NOMO-1 (cell line): ENCODE results near the gene ABCA3.

Experiments used
- DNase-seq, 2 experiments: peaks; one replicate each; lab custom pipeline; 2025; ENCODE audit not compliant: unreplicated experiment in 2 of 2; lab: John Stamatoyannopoulos, UW

Gene ABCA3

DNA sequence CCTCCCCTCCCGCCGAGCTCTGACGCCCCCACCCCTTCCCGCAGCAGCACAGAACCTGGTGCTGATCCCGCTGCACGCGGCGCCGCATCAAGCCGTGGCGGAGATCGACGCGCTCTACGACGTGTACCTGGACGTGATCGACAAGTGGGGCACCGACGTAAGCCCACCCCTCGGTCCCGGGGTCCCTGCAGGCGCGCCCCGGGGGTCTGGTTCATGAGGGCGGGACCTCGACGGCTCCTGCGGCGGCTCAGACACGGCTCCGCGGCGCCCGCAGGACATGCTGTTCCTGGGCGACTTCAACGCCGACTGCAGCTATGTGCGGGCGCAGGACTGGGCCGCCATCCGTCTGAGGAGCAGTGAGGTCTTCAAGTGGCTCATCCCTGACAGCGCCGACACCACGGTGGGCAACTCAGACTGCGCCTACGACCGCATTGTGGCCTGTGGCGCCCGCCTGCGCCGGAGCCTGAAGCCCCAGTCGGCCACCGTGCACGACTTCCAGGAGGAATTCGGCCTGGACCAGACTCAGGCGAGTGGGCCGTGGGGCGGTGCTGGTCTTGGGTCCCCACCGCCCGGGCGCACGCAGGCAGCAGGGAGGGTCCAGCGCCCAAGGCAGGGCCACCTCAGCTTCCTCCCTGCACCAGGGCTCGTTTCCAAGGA is 102.9 kb downstream of the ABCA3 start:
- no peak for DNase-seq

DNA sequence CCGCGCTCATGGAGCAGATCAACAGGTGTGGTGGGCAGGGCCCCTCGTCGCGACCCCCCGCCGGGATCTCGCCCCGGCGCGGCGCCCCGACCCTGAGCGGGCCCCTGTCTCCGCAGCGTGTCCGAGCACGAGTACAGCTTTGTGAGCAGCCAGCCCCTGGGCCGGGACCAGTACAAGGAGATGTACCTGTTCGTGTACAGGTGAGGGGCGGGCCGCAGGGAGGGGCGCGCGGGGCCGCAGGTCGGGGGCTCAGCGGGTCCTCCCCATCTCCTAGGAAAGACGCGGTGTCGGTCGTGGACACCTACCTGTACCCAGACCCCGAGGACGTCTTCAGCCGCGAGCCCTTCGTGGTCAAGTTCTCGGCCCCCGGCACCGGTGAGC is 103.4 kb downstream of the ABCA3 start:
- no peak for DNase-seq

- no peak for DNase-seq
Measured at GRCh38 chr16:2236337-2237101, 104.0 kb downstream of the ABCA3 start, which contains the start of gene DNASE1L2. DNASE1L2 (plus strand) TSS chr16:2236444; CDS start chr16:2236817, 373 bp downstream.

DNA sequence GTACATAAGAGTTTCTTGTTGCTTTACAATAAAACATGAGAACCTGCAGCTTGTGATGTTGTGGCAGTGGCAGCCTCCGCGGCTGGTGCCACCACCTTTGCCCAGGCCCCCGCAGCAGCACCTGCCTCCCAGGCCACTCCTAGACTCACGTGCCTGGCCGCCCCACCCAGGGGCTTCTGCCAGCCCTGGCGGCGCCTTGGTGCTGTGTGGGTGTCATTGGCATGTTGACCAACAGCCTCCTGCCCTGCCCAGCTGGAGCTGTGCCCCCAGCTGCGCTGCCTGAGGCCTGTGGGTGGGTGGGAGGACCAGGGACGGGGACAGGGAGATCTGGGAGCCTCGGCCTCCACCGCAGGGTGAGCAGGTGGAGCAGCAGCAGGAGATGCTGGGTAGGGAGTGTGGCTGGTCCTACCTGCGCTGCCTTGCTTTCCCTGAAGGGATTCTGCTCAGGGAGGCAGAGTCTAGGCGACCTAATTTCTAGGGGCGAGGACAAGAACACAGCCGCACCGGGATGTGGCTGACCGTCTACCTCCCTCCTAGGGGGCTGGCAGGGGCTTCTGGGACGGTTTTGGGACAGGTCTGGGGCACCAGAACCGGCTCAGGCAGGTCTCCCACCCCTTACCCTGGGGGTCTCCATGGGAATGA is 104.7 kb downstream of the ABCA3 start:
- no peak for DNase-seq

- DNase-seq = no peak
Measured at GRCh38 chr16:2235234-2235651, 105.3 kb downstream of the ABCA3 start.

- DNase-seq = no peak
Measured at GRCh38 chr16:2234813-2235170, 105.7 kb downstream of the ABCA3 start.

DNA sequence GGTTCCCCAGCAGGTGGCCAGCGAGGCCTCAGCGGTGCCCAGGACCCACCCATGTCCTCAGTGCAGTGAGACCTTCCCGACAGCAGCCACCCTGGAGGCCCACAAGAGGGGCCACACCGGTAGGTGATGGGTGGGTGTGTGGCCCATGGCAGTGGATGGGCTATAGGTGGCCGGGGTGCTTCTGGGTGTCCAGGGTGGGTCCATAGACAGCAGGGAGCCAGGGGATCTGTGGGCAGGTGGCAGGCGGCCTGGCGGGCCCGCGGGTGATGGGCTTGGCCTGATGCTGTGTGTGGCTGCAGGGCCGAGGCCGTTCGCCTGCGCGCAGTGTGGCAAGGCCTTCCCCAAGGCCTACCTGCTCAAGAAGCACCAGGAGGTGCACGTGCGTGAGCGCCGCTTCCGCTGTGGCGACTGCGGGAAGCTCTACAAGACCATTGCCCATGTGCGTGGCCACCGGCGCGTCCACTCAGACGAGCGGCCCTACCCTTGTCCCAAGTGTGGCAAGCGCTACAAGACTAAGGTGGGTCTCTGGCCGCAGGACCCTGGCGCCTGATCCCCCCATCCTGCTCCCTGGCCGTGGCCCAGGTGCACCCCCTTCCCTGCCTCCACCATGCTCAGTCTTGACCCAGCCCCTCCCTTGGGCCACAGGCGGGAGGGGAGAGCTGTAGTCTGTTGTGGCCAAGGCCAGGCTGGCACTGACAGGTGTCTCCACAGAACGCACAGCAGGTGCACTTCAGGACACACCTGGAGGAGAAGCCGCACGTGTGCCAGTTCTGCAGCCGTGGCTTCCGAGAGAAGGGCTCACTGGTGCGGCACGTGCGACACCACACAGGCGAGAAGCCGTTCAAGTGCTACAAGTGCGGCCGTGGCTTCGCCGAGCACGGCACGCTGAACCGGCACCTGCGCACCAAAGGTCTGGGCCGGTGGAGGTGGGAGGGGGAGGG is 106.4 kb downstream of the ABCA3 start:
- no peak for DNase-seq

DNA sequence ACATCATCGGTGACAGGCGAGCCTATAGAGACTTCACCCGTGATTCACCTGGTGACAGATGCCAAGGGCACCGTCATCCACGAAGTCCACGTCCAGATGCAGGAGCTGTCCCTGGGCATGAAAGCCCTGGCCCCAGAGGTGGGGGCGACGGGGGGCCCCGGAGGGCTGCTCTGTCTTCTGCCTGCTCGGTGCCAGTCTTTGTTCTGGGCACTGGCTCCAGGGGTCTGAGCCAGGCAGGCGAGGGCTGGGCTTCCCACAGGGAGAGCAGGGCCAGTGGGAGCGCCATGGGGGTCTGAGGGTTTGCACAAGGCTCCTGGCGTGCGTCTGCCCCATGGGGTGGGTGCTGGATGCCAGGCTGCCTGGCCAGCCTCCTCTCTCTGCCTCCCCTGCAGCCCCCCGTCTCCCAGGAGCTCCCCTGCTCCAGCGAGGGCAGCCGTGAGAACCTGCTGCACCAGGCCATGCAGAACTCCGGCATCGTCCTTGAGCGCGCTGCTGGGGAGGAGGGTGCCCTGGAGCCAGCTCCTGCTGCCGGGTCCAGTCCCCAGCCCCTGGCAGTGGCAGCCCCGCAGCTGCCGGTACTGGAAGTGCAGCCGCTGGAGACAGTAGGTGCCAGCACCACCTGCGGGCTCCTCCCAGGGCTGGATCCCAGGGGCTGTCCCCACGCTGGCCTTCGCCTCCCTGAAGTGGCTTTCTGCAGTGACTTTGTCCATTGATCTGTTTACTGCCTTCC is 107.3 kb downstream of the ABCA3 start:
- DNase-seq = no peak

DNA sequence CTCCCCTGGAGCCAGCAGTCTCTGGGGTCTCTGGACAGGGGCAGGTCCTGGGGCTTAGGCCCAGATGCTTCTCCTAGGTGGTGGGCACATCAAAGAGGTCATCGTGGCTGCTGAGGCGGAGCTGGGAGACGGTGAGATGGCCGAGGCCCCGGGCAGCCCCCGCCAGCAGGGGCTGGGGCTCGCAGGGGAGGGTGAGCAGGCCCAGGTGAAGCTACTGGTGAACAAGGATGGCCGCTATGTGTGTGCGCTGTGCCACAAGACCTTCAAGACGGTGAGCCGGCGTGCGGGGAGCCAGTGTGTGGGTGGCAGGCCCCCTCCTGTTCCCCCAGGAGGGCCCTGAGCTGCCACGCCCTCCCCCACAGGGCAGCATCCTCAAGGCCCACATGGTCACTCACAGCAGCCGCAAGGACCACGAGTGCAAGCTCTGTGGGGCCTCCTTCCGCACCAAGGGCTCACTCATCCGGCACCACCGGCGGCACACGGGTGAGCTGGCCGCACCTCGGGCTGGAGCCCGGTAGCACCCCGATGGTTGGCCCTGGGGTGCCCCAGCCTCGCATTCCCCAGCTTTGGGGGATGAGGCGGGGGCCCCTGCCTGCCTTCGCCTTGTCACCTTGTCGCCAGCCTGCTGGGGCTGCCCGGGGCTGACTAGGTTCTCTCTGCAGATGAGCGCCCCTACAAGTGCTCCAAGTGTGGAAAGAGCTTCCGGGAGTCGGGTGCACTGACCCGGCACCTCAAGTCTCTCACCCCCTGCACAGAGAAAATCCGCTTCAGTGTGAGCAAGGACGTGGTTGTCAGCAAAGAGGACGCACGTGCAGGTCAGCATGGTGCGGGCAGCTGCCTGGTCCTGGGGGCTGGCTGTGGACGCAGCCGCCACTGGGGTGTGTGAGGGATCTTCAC is 108.2 kb downstream of the ABCA3 start:
- no peak for DNase-seq

DNA sequence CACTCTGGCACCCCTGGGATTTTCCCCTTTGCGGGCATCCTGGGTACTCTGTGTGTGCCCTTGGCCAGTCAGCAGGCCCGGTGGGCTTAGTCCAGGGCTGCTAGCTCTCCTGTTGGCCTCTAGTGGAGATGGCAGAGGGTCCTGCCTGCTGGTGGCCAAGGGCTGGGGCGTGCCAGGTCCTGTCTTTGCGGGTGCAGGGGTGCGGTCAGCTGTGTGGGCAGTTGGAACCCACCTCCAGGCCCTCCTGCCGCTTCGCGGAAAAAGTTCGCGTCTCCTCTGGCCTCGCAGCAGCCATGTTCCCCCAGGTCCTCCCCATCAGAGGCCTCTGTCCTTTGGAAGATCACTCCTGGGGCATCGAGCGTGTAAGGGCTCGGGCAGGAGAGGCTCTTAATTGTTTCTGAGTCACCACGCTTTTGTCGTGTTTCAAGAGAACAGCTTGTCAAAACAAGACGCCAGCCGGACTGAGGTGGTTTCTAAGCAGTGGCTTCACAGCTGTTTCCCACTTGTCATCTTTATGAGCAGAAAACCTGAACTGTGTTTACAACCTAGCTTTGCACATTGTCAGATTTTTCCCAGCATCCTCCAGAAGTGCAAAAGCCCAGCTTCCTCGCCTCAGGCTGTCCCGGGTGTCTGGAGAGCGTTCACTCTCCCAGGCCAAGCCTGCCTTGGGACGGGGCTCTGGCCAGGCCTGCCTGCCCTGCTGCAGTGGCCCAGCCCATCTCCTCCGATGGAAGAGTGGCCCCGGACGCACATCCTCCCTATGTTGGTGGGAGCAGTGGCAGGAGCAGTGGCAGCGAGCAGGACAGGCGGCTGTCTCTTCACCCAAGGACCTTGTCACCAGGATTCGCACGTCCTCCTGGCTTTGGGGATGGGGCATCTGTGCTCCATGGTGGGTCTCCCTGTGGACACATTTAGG is 109.3 kb downstream of the ABCA3 start:
- DNase-seq = no peak

DNA sequence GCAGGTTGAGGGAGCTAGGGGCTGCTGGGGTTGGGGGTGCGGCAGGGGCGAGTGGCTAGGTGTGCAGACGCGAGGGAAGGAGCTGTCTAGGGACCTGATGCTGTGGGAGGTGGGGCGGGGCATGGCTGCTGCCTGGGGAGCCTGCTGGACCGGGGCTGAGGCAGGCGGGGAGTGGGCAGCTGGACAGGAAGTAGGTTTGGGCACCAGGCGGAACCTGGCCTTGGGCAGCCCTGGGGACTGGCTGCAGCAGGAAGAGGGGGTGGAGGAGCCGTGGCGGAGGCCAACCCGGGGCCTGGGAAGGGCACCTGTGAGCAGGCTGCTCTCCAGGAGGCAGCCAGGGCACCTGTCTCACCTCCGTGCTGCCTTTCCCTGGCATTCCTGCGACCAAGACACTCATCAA is 110.2 kb downstream of the ABCA3 start:
- no peak for DNase-seq

- DNase-seq = no peak
Measured at GRCh38 chr16:2229632-2230250, 110.8 kb downstream of the ABCA3 start.

- DNase-seq = no peak
Measured at GRCh38 chr16:2229091-2229490, 111.4 kb downstream of the ABCA3 start.

GRCh38 chr16:2228161-2228824 is 112.2 kb downstream of the ABCA3 start:
- no peak for DNase-seq

- DNase-seq = no peak
Measured at GRCh38 chr16:2226918-2227317, 113.6 kb downstream of the ABCA3 start.

DNA sequence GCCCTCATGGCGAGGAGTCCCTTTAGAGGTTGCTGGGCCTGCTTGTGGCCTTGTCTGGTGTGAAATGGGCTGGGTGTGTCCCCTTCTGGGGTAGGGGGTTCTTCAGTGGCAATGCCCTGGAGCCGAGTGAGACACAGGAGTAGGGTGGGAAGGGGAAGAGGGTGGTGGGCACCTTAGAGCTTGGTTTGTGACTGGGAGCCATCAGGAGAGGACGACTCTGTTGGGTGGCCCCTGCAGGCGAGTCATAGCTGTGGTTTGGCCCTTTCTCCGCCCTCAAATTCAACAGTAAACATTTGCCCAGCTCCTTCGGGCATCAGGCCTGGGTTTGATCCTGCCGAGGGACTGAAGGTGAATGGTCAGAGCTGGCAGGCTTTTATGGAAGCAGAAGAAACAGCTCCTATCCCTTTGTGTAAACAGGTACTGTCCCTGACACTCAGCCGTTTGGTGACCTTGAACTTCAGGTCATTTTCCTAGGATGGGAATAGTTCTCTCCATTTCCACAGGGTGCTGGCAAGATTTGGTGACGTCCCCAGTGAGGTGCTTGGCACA is 114.2 kb downstream of the ABCA3 start:
- DNase-seq = no peak
